ENCODE measurements around the gene FSD1L. TPM values are rescaled to one million over a fixed set of nuclear protein-coding genes. Genes with fewer than 3 reads are reported as not detected.

FSD1L gene
- total RNA-seq, 1 experiment from 2014 or later: 5.5 TPM

- DNase-seq: no peak
- peak; percentile 64 for TF ChIP-seq CTCF (conservative IDR thresholded peaks at IDR 0.05)
These were observed 27.5 kb downstream of the FSD1L start for GRCh38 chr9:105475302-105475701.

More at GRCh38 chr9:105475302-105475701, 27.5 kb downstream of the FSD1L start:
- no peak overlapping the region for H3K56ac ChIP-seq (ENCODE audit: insufficient read length, low read depth, low read length)
- H2BK12ac ChIP-seq (ENCODE audit: insufficient read length, low read depth, low read length): no peak overlapping the region
- no peaks in the 10 kb centered on the region for H3K79me2 ChIP-seq (ENCODE audit: insufficient read depth, low read length)
- no peaks in the 10 kb centered on the region for H3K27me3 Mint-ChIP-seq (ENCODE audit: low read depth)
- no peaks in the 10 kb centered on the region for H3K79me1 ChIP-seq (ENCODE audit: insufficient read depth, low read depth, low read length, poor library complexity, severe bottlenecking)
- no peak overlapping the region for H2BK20ac ChIP-seq (ENCODE audit: low read depth, low read length, poor library complexity, severe bottlenecking)
- H3K27ac Mint-ChIP-seq: peak overlapping the region in 1 of 3 experiments; percentile 6; a peak in 1 of 7 replicates
- no peak overlapping the region for H2BK5ac ChIP-seq (ENCODE audit: insufficient read length, low read length)
- no peak overlapping the region for H3K23ac ChIP-seq (ENCODE audit: insufficient read length, low read depth, low read length)
- H3K4me3 Mint-ChIP-seq: no peak overlapping the region
- H3K27ac ChIP-seq (ENCODE audit: insufficient read length, low read depth, low read length): no peak overlapping the region
- H3K9ac ChIP-seq (ENCODE audit: extremely low read depth, insufficient read length, low read length): no peak overlapping the region
- H3K36me3 Mint-ChIP-seq (ENCODE audit: insufficient read depth in 1 of 3, low read depth in 3 of 3): peaks cover 0 to 4% (median 0%) of the 10 kb centered on the region in 3 experiments; a peak in 1 of 7 replicates
- no peak overlapping the region for H3K18ac ChIP-seq (ENCODE audit: insufficient read length, low read depth, low read length)
- H3K9me3 ChIP-seq (ENCODE audit: control insufficient read depth, low read depth, low read length): no peaks in the 10 kb centered on the region
- no peak overlapping the region for H2BK15ac ChIP-seq (ENCODE audit: low read depth, low read length)
- peaks cover 2% of the 10 kb centered on the region; the same call in 1 of the 2 replicates for H3K4me1 ChIP-seq (ENCODE audit: insufficient read depth, low read length)
- H4K20me1 ChIP-seq (ENCODE audit: control insufficient read depth, insufficient read depth, insufficient read length): no peaks in the 10 kb centered on the region
- no peak overlapping the region for H2AK5ac ChIP-seq (ENCODE audit: insufficient read length, low read length)
- H3K4me2 ChIP-seq (ENCODE audit: insufficient read depth, insufficient read length, low read length): no peak overlapping the region
- no peak overlapping the region for H3K14ac ChIP-seq (ENCODE audit: insufficient read depth, low read length)
- H2AFZ ChIP-seq (ENCODE audit: low read length): no peak overlapping the region
- no peaks in the 10 kb centered on the region for H3K23me2 ChIP-seq (ENCODE audit: insufficient read length, low read depth, low read length, poor library complexity, severe bottlenecking)
- H3K9me3 Mint-ChIP-seq: no peaks in the 10 kb centered on the region
- WGBS (ENCODE audit: extremely low coverage, insufficient read length, low lambda C conversion rate): no CpG with 5 or more reads among the region's 2 CpGs
- H4K8ac ChIP-seq (replicated peaks; ENCODE audit: insufficient read length, low read depth, low read length): no peak overlapping the region
- H3T11ph ChIP-seq (ENCODE audit: low read length): no peak overlapping the region
- no peak overlapping the region for H4K5ac ChIP-seq (ENCODE audit: insufficient read length, low read depth, low read length)
- no peak overlapping the region for H4K91ac ChIP-seq (ENCODE audit: insufficient read length, low read depth, low read length)
- no peak overlapping the region for H2BK120ac ChIP-seq (ENCODE audit: low read depth, low read length, poor library complexity, severe bottlenecking)
- H3K4me1 Mint-ChIP-seq: no peaks in the 10 kb centered on the region; a peak in 1 of 4 replicates
- no peaks in the 10 kb centered on the region for H3K27me3 ChIP-seq (ENCODE audit: insufficient read depth, low read length)
- no peak overlapping the region for H3K4ac ChIP-seq (ENCODE audit: low read depth, low read length)

Data from H9 (cell line).